ENCODE measurements around the gene BOLA3.
"Not testable (repeated sequence)": the region's sequence is repeated elsewhere in the genome, so short reads cannot be mapped to it uniquely, and the experiment has no call there.

BOLA3 gene

DNA sequence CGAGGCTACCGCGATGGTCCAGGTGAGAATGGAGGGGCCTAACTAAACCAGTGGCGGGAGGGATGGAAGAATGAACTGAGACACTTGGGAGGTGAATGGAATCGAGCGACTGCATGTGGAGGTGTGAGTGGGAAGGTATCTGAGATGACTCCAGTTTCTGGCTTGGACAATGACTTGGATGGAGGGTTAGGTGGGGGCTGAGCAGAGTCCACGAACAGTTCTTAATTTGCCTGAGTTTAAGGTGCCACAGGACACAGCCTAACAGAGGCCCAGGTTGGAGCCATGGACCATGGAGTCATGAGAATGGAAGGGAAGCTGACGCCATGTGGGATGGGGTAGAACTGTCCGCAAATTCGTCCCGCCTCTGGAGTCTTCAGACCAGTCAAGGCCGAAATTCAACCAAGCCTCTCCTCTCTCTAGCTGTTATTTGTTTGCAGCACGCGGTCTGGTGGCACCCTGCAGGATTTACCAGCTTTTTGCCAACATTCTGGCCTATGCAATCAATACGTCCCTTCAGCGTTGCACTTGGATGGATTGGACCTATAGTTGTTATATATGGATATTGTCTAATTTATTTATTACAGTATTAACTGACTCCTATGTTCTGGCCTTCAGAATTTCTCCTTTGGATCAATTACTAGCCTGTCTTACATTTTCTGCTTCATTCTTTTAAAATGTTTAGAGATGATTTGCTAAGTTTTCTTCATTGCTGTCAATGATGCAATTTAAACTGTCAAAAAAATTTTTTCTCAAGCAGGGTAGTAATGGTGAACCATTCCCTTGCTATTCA lies 940 bp upstream of the BOLA3 start:
- peak in 1 of 2 experiments; percentile 34 for DNase-seq

DNA sequence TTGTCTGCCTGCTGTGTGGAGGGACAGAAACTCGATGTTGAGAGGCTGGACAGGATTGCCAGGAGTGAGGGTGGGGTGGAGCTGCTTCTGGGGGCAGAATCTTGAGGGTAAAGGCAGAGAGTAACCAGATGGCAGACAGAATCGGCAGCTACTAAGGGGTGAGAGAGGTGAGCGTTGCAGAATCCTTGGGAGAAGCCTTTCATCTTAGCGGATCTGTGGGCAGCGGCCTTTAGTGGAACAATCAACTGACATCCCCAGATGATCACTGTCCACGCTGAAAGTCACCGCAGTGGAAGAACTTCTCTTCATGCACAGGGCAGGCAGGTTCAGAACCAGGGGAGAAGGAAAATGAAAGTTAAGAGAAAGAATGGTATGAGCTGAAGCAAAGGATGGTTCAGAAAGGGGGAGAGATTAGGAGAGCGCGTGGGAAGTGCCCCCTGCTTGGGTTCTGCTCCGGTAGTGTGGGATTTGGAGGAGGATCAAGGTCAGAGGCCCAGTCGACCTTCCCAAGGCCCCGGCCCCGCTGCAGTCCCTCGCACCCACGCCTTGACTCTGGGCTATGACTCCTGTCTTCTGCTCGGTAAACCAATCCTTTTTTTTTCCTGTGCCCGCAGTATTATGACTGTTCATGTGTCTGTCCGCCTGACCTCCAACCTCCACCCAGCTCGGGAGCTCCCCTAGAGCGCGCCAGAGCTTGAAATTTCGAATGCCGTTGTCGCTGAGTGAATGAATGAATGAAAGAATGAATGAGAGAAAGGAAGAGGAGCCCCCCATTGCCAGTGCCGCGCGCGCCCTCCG lies 584 bp downstream of the BOLA3 start:
- no peak for DNase-seq

DNA sequence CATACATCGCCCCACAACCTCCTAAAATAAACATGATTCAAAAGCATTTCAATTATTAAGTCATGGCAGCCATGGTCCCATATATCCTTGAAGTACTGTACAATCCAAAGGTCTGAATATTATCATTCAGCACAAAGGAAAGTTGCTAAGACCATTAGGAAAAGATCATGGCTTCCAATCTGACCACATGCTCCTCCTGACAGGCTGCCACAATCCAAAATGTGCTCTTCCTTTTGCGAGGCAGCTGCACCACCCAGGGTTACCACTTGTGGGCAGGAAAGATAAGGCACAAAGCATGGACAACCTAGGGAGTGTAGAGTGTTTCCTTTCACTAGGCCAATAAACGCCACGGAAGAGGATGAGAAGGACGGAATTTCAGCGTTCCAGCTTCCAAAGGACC lies 5.4 kb downstream of the BOLA3 start:
- peak in 1 of 2 experiments; percentile 10 for DNase-seq

DNA sequence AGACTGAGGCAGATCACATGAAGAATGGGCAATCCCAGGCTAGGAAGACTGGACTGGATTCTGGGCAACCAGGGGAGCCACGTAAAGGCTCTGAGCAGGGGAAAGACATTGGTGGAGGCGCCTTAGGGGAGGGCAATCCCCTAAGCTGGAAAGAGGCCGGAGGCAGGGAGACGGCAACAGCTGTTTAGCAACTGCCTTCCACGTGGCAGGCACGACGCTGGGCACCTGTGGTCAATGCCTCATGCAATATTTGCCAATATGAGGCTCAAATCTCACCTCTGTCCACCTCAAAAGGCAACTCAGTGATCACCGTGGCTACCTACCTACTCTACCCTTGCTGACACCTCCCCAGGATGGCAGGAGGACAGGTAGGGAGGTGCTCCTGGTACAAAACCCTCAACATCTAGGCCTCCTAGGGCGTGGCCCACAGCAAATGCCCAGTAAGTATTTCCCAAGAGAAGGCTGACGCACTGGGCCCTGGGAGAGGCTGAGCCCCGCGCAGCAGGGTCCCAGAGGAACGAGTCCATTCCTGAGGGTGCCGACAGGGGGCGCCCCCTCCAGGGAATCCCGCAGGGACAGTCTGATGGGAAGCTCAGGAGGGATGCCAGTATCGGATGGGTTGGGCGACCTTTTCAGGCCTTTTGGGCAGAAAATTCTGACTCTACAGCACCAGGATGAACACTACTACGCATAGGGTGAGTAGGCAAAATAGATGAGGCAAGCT lies 8.9 kb downstream of the BOLA3 start:
- DNase-seq = no peak

DNA sequence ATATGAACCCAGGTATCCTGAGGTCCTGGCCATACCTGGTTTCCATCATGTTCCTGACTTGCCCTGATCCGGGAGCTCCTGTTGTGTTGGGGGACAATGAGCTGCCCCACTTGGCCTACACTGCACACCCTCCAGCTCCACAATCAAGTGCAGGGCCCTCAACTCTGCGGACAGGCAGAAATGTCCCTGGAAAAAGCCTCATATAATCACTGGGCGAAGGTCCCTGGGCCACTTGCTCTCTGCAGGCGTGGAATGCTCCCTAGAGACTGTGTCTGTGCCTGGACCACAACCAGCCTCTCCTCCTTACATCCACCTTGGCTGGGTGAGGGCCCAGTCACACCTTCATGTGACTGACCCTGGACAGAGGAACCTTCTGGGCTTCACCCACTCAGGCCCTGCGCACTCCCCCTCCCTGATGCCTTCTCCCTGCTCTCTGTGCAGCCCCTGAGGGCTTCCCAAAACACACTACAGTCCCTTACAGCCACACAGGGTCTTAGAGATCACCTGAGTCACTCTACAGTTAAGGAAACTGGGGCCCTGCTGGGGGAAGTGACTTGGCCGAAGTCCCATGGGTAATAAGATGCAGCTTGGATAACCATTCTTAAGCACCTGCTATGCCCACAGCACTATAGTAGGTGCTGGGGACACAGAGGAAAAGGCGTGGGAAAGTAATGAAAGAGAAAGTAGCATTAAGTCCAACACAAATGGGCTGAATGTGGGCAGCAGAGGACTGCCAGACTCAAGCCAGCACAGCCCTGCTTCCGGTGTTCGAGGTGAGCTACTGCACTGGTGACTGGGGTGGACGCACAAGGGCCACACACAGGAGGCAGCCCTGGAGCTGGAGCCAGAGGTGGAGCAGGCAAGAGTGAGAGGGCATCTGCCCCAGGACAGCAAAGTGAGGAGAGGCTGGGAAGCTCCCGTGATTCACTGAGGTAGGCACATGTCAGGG lies 9.8 kb downstream of the BOLA3 start:
- DNase-seq = no peak

DNA sequence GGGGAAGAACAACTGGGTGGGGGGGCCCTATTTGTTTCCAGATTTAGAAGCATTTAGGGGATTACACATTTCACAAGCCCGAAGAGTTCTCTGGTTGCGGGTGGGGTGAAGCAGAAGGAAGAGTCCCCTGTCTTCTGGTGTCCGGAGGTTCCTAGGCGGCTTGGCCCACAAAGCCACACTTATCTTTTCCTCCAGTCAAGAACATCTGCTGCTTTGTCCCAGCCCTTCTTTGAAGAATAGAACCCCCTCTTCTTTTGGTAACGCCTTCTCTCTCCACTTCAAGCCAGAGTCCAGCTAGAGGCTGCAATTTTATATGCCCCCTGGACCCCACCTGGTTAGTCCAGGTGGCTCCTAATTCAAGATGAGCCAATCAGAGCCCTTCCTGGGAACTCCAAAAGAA lies 15.8 kb downstream of the BOLA3 start:
- no peak for DNase-seq

DNA sequence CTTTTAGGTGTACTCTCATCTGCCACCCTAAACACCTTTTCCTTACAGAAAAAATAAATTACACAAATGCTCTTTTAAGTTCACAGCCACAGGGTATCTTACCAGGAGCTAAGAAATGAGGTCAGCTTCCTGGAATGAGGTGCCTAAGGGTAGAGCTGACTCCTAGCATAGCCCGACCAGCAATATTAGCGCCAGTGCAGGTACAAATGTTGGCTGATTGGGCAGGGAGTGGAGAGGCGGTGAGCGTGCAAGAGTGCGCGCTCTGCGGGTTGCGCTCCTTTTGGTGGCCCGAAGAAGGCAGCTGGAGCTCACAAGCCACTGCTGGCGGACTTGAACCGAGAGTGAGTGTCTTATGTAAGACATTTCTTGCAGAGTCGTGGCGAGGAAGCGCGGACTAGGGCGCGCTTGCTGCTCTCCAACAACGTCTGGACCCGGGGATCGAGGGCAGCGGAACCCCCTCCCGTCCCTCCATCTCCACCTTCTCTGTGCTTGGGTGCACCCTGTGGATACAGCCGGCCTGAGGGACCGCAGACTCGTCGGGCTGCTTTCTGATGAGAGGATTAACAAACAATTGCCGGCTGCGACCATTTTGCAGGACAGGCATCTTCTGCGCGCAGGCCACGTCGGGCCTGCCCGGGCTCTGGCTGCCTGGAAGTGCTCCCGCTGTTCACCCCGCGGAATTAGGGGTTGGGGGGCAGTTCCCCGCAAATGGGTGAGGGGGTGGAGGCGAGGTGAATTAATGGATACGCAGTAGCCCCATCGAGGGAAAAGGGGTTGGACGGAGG lies 17.3 kb downstream of the BOLA3 start:
- no peak for DNase-seq

DNA sequence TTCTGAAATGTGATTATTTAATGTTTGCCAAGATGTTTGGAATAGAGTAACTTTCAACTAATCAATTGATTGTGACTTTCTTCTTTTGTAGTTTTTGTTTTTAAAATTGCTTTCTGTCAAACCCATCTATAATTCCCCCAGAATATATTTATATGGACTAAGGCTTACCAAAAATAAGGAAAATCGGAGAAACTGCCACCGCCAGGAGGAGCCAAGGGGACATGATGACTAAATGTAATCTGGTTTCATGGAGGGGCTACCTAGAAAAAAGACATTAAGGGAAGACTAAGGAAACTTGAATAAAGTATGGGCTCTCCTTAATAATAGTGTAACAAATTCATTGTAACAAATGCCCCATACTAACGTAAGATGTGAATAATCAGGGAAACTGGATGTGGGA lies 19.5 kb downstream of the BOLA3 start:
- DNase-seq = no peak

DNA sequence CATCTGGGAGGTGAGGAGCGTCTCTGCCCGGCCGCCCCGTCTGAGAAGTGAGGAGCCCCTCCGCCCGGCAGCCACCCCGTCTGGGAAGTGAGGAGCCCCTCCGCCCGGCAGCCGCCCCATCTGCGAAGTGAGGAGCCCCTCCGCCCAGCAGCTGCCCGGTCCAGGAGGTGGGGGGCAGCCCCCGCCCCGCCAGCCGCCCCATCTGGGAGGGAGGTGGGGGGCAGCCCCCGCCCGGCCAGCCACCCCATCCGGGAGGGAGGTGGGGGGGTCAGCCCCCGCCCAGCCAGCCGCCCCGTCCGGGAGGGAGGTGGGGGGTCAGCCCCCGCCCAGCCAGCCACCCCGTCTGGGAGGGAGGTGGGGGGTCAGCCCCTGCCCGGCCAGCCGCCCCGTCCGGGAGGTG lies 23.8 kb downstream of the BOLA3 start:
- not testable (repeated sequence) for DNase-seq

DNA sequence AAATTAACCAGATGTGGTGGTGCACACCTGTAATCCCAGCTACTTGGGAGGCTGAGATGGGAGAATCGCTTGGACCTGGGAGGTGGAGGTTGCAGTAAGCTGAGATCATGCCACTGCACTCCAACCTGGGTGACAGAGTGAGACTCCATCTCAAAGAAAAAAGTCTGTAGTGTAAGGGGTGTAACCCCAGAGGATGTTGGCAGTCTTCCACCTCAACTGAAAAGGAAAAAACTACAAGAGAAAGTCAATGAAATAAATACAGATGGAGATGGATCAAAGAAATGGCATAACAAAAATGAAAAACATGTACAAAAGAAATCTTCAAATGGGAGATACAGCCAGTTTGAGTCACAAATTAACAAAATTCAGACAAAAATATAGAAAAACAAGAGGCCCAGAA lies 25.9 kb downstream of the BOLA3 start:
- not testable (repeated sequence) for DNase-seq

DNA sequence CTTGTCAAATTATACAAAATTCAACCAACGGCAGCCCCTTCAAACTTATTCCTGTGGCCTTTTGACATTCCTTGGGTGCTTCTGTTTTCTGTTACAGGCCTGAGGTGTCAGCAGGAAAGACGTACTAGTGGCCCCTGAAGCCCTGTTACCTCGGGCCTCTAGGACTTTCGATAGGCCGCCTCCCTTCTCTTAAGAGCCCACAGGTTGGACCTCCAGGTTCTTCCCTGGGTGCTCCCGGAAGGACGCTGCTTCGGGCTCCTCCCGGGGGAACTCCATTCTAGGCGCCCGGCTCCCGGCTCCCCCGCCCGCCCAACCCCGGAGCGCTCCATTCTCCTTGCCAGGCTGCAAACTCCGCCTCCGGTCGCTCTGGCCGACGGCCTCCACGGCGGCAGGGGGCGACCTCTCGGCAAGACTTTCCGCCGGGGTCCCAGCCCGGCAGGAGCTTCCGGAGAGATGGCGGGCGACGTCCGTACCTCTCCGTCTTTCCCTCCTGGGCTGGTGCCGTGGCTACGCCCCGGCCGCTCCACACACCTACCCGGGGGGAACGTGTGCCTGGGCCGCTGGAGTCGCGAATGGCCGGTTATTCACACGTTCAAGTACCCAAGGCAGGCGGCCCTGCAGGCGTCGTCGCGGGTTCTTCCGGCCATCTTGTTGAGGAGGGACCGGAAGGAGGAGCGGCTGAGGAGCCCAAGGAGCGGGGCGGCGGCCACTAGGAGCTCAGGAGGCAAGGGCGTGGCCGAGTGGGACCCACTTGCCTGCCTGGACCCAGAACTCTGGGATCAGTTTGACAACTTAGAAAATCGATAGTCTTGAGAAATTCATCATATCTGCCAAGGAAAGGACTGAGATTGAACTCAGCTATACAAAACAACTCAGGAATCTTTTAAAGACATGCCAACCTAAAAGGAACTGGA lies 27.5 kb downstream of the BOLA3 start:
- DNase-seq = peak; percentile 75 to 87

DNA sequence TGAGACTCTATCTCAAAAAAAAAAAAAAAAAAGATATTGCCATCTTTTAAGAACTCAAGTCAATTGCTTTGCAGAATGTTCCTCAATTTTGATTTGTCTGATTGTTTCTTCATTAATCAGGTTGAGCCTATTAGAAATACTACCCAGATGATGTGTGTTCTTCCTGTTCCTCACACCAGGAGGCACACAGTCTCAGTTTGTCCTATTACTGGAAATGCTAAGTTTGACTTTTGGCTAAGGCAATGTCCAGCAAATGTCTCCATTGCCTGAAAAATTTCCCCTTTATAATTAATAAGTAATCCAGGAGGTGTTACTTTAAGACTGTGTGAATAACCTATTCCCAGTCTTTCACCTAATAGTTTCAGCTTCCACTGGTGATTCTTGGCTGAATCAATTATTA lies 28.4 kb downstream of the BOLA3 start:
- no peak for DNase-seq

DNA sequence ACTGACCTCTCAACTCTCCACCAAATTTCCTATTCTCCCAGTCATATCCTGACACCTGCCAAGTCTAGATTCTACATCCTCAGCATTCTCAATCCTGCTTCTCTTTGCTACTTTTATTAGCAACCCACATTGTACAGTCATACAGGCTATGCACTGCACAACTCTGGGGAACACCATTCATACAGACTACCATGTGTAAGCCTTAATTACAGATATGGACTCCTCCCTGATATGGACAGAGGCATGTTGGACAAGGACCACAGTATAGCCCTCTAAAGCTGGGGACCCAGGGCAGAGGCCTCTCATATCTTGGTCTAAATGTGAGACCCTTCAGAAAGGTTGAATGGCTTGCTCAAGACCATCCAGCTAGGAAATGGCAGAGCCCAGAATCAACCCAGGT lies 36.3 kb downstream of the BOLA3 start:
- no peak for DNase-seq

DNA sequence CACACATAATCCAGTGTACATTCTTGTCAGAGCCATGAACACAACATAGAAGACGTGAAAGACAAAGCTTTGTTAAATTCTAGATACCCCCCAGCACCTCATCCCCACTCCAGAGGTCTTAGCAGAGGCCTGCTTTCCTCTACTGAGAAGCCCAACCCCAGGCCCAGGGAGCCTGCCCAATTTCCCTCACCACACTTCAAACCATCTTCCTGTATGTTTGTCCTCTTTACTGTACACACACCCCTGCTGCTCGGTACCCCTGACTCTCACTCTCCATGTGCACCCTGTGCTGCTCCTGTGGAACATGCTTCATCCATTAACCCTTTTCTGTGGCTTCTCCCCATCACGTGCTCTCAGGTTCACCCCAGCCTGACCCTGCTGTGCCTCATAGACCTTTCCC lies 37.2 kb downstream of the BOLA3 start:
- no peak for DNase-seq

DNA sequence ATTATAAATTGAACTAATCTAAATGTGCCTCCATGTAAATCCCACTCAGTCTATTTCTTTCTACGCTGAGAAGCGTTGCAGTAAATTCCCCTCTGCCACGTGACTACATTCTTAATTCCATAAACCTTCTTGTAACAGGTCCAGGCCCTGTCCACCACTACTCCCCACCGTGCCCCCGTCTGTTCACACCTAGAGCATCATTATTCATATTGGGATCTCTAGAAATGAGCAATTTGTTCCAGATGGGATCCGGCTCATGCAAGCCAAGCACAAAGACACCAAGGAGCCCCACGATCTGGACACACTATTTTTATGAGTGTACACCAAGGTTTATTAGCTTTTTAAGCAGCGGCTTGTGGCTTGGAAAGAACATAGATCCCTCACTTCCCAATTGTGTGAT lies 38.2 kb downstream of the BOLA3 start:
- no peak for DNase-seq

DNA sequence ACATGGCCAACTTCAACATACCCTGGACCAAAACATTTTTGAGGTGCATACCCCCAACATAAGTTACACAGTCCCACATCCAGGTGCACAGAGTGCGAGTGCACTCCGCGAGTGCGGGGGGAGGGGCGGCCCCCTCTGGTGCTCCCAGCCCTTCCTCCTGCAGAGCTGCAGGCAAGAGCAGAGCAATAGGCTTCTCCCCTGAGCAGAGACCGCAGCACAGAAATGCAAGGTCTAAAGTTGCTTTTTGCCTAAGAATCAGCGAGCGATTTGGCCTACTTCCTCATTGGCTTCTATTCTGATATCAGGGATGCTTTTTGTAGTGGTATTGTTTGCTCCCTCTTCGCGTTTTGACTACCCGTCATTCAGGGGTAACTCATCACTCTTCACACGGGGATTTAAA lies 40.6 kb downstream of the BOLA3 start:
- DNase-seq = no peak

DNA sequence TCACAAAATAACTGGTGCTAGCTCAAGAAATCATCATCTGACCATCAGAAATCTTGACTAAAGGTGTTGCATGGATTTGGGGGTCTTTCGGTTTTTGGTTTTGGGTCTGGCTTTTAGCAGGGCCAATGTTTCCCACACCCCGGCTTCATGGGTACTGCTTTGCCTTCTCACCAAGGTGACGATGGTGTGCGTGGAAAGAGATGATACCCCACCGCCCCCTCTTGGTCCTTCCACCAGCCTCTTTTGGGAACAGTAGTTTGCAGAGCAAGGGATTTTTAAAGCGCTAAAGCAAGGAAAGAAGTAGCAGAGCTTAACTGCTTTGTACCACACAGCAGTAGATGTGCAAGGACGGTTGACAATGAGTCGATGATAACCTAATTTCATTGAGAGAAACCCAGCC lies 42.3 kb downstream of the BOLA3 start:
- DNase-seq = no peak

DNA sequence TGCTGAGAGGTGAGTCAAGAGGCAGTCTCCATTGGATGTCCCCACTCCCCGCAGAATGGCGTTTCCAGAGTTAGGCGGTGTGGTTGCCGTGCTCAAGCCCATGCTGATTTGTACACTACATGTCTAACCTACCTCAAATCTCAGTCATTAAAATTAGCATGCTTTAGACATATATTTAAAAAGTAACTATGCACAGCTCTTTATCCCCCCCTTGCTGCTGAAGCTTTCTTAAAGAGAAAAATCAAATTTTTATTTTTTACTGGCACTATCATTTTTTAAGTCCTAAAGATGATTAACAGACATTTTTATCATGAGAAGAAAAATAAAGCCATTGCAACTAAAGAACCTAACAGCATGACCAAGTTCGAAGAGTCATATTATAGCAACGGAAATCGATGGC lies 42.9 kb downstream of the BOLA3 start:
- DNase-seq = no peak

DNA sequence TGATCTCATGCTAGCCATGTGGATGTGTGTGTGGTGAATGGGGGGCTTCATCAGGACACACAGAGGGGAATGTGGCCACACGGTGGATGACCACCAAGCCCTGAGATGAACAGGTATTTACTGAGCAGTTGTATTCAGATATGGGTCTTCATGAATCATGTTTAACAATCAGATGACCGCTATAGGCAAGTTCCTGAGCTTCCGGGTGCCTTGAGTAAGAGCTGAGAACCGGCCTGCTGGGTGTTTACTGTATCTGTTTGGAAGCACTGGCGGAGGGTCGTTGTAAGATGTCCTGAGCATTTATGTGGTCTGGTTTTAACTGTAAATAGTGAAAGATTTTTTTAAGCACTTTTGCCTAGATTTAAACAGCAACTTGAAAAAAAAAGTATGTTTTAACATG lies 43.9 kb downstream of the BOLA3 start:
- DNase-seq = no peak

DNA sequence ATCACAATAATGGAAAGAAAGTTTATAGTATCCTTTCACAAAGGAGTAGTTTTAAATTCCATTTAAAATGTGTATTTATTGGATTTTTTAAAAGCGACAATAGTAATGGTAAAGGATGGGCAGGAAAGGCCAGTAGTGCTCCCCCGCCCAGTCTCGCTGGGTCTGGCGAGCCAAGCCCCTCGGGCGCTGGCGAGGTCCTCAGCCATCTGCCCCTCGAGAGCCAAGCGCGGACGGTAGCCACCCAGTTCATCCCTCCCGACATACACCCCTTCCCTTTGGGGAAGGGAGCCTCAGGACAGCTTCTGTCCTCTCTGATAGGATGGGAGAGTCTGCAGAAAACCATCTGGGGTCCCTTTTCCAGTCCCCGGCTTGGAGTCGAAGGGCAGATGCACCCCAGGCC lies 45.2 kb downstream of the BOLA3 start:
- DNase-seq = no peak

All from NCI-H2081 (cell line).